PC-3 (cell line): ENCODE measurements around the gene UQCR11. TPM values are rescaled to one million over a fixed set of nuclear protein-coding genes. Genes with fewer than 3 reads are reported as not detected.

Source experiments
- ATAC-seq: fragments of 200-7000 bp; cut with Tn5 transposase; 2 replicates; pipeline ENCODE4 v1.9.1; 2020; ENCODE audit warnings: mild to moderate bottlenecking, moderate library complexity
- BruUV-seq: library from RNA; stranded (reverse); fragments of 400-500 nt; replicated peaks from 2 replicates; lab custom pipeline; 2021; lab: Mats Ljungman, UMichigan
- CTCF ChIA-PET: fragments of 300-600 bp; sonication (Branson Sonifier 250); formaldehyde crosslinking; loops from one replicate; lab custom pipeline; 2022; ENCODE audit warnings: antibody characterized with exemption; lab: Charles Lee
- POLR2A ChIA-PET: fragments of 300-600 bp; sonication (Branson Sonifier 250); formaldehyde crosslinking; loops from one replicate; lab custom pipeline; 2022; ENCODE audit warnings: antibody characterized with exemption; ENCODE audit not compliant: unreplicated experiment; lab: Charles Lee
- DNase-seq: peaks from one replicate; pipeline ENCODE4 v3.0.0-alpha.2; 2015
- H2AFZ ChIP-seq: fragments of 300-600 bp; sonication (generic); 2 replicates; pipeline ENCODE4 v1.6.0; 2016; ENCODE audit warnings: antibody characterized with exemption, low read length
- H3F3A ChIP-seq: fragments of 300-600 bp; sonication (generic); one replicate; pipeline ENCODE4 v1.6.0; 2017; ENCODE audit warnings: antibody characterized with exemption, low read length, control low read depth, mild to moderate bottlenecking; ENCODE audit not compliant: unreplicated experiment
- H3K27ac ChIP-seq: fragments of 300-600 bp; sonication (generic); 2 replicates; pipeline ENCODE4 v1.5.1; 2016; ENCODE audit warnings: mild to moderate bottlenecking, low read length
- H3K27me3 ChIP-seq: fragments of 300-600 bp; sonication (generic); 2 replicates; pipeline ENCODE4 v1.6.1; 2016; ENCODE audit warnings: low read length, mixed read lengths
- H3K36me3 ChIP-seq: fragments of 300-600 bp; sonication (generic); 2 replicates; pipeline ENCODE4 v1.6.1; 2016; ENCODE audit warnings: low read depth, mixed run types, low read length, mixed read lengths
- H3K4me1 ChIP-seq: fragments of 300-600 bp; sonication (generic); 2 replicates; pipeline ENCODE4 v1.5.1; 2016; ENCODE audit warnings: low read length; ENCODE audit not compliant: insufficient read depth
- H3K4me2 ChIP-seq: fragments of 300-600 bp; sonication (generic); 2 replicates; pipeline ENCODE4 v1.6.0; 2016; ENCODE audit warnings: low read length
- H3K4me3 ChIP-seq: fragments of 300-600 bp; sonication (generic); 2 replicates; pipeline ENCODE4 v1.5.1; 2016; ENCODE audit warnings: mild to moderate bottlenecking, low read length, mixed read lengths
- H3K79me2 ChIP-seq: fragments of 300-600 bp; sonication (generic); 2 replicates; pipeline ENCODE4 v1.6.1; 2017; ENCODE audit warnings: low read length, mixed read lengths
- H3K9ac ChIP-seq: fragments of 300-600 bp; sonication (generic); 2 replicates; pipeline ENCODE4 v1.6.0; 2016; ENCODE audit warnings: mild to moderate bottlenecking, low read length
- H3K9me2 ChIP-seq: fragments of 300-600 bp; sonication (generic); replicated peaks from 2 replicates; pipeline ENCODE4 v1.6.1; 2016; ENCODE audit warnings: mixed run types, low read length, mixed read lengths
- H3K9me3 ChIP-seq: fragments of 300-600 bp; sonication (generic); 2 replicates; pipeline ENCODE4 v1.6.1; 2016; ENCODE audit warnings: low read length, mixed read lengths
- H4K20me1 ChIP-seq: fragments of 300-600 bp; sonication (generic); 2 replicates; pipeline ENCODE4 v1.6.1; 2016; ENCODE audit warnings: low read length, mixed read lengths
- CTCF ChIP-seq: fragments of 300-600 bp; sonication (generic); conservative IDR thresholded peaks from 2 replicates; pipeline ENCODE4 v1.5.1; 2017; ENCODE audit warnings: antibody characterized with exemption, low read depth, mild to moderate bottlenecking, low read length
- EZH2 ChIP-seq: fragments of 300-600 bp; sonication (generic); IDR thresholded peaks from one replicate; pipeline ENCODE4 v1.6.1; 2017; ENCODE audit warnings: antibody characterized with exemption, mild to moderate bottlenecking, low read length; ENCODE audit not compliant: unreplicated experiment
- EZH2phosphoT487 ChIP-seq: fragments of 300-600 bp; sonication (generic); IDR thresholded peaks from 2 replicates; pipeline ENCODE4 v1.6.1; 2018; ENCODE audit warnings: mild to moderate bottlenecking, antibody characterized with exemption, low read length, borderline replicate concordance
- intact Hi-C: fragments of 100-400 bp; cut with micrococcal nuclease; formaldehyde crosslinking; loops from 2 replicates; pipeline ENCODE4 v1.9.0; 2023
- total RNA-seq: library from RNA; depleted of rRNA; stranded (reverse); fragments of >200 nt; gene quantifications from 2 replicates; pipeline ENCODE4 v1.2.3, GENCODE V29; 2014

Gene UQCR11
- total RNA-seq, 1 experiment from 2014 or later: 148 TPM

GRCh38 chr19:1630012-1630411 is 24.8 kb upstream of the UQCR11 start:
- no peak overlapping the region for H3K9ac ChIP-seq
- no peak overlapping the region for H2AFZ ChIP-seq
- no TSS peak for BruUV-seq
- DNase-seq (no peak), ATAC-seq (no peak)
- H3K36me3 ChIP-seq: peaks cover 5% of the 10 kb centered on the region
- intact Hi-C loops: no loop called here
- no peak for TF ChIP-seq EZH2phosphoT487
- no peak for TF ChIP-seq EZH2
- TF ChIP-seq CTCF: no peak
- H3K4me3 ChIP-seq: no peak overlapping the region
- H3F3A ChIP-seq: no peaks in the 10 kb centered on the region
- no peaks in the 10 kb centered on the region for H3K9me3 ChIP-seq
- no peak overlapping the region for H3K4me2 ChIP-seq
- no peak overlapping the region for H3K27ac ChIP-seq
- ChIA-PET POLR2A (no interaction called here), CTCF (no interaction called here)
- H3K4me1 ChIP-seq: no peaks in the 10 kb centered on the region
- no peaks in the 10 kb centered on the region for H3K27me3 ChIP-seq
- H4K20me1 ChIP-seq: no peaks in the 10 kb centered on the region
- no peaks in the 10 kb centered on the region for H3K79me2 ChIP-seq
- no peaks in the 10 kb centered on the region for H3K9me2 ChIP-seq

GRCh38 chr19:1629256-1629808 is 24.1 kb upstream of the UQCR11 start:
- no TSS peak for BruUV-seq
- no peaks in the 10 kb centered on the region for H3F3A ChIP-seq
- no peak for TF ChIP-seq CTCF
- no peak for TF ChIP-seq EZH2
- no peak for TF ChIP-seq EZH2phosphoT487
- H3K36me3 ChIP-seq: no peaks in the 10 kb centered on the region
- H3K9ac ChIP-seq: no peak overlapping the region
- H3K4me3 ChIP-seq: no peak overlapping the region
- DNase-seq (no peak), ATAC-seq (no peak)
- H3K27me3 ChIP-seq: no peaks in the 10 kb centered on the region
- no peaks in the 10 kb centered on the region for H3K9me3 ChIP-seq
- no peaks in the 10 kb centered on the region for H3K79me2 ChIP-seq
- intact Hi-C loops: no loop called here
- no peaks in the 10 kb centered on the region for H3K4me1 ChIP-seq
- no peak overlapping the region for H2AFZ ChIP-seq
- no peak overlapping the region for H3K27ac ChIP-seq
- no peak overlapping the region for H3K4me2 ChIP-seq
- POLR2A ChIA-PET: no interaction called here
- no peaks in the 10 kb centered on the region for H3K9me2 ChIP-seq
- H4K20me1 ChIP-seq: no peaks in the 10 kb centered on the region
- CTCF ChIA-PET: no interaction called here

GRCh38 chr19:1627194-1627593 is 21.9 kb upstream of the UQCR11 start:
- no peak for ATAC-seq
- no peak for DNase-seq
- POLR2A ChIA-PET: no interaction called here

More at GRCh38 chr19:1627194-1627593, 21.9 kb upstream of the UQCR11 start:
- H3K27me3 ChIP-seq: no peaks in the 10 kb centered on the region
- H3K4me1 ChIP-seq: no peaks in the 10 kb centered on the region
- no peak overlapping the region for H3K4me3 ChIP-seq
- H3F3A ChIP-seq: no peaks in the 10 kb centered on the region
- H3K9me2 ChIP-seq: no peaks in the 10 kb centered on the region
- no peaks in the 10 kb centered on the region for H3K36me3 ChIP-seq
- BruUV-seq: no TSS peak
- intact Hi-C loops: no loop called here
- TF ChIP-seq CTCF (no peak), EZH2phosphoT487 (no peak), EZH2 (no peak)
- H3K27ac ChIP-seq: no peak overlapping the region
- H4K20me1 ChIP-seq: no peaks in the 10 kb centered on the region
- CTCF ChIA-PET: no interaction called here
- H3K9ac ChIP-seq: no peak overlapping the region
- no peaks in the 10 kb centered on the region for H3K79me2 ChIP-seq
- H3K9me3 ChIP-seq: no peaks in the 10 kb centered on the region
- no peak overlapping the region for H3K4me2 ChIP-seq
- no peak overlapping the region for H2AFZ ChIP-seq
